ENCODE measurements around the gene EPHX1.

DNA sequence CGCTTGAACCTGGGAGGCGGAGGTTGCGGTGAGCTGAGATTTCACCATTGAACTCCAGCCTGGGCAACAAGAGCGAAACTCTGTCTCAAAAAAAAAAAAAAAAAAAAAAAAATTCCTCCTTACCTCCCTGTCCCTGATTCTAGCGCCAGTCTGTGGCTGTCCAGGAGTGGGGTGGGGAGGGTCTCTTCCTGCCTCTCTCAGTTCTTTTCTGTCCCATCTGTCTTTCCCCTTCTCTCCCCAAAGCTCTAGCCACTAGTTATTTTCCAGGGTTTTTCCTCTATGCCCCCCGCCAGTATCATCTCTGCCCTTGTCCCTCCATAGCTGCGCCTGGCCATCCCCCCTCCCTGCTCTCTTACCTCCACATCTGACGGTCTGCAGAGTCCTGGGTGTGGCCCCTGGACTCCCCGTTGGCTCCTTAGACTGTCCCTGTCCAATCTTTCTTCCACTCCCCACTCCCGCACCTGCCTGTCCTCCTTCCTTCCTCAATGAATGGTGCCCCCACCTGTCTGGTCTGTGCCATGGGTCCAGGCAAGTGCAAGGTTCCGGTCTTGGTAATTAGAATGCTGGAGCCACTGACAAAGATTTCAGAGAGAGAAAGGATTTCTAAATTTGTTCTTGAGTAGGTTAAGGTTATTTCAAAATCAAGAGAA, 73.8 kb downstream of the EPHX1 start:
- TF ChIP-seq, protein P1, sequence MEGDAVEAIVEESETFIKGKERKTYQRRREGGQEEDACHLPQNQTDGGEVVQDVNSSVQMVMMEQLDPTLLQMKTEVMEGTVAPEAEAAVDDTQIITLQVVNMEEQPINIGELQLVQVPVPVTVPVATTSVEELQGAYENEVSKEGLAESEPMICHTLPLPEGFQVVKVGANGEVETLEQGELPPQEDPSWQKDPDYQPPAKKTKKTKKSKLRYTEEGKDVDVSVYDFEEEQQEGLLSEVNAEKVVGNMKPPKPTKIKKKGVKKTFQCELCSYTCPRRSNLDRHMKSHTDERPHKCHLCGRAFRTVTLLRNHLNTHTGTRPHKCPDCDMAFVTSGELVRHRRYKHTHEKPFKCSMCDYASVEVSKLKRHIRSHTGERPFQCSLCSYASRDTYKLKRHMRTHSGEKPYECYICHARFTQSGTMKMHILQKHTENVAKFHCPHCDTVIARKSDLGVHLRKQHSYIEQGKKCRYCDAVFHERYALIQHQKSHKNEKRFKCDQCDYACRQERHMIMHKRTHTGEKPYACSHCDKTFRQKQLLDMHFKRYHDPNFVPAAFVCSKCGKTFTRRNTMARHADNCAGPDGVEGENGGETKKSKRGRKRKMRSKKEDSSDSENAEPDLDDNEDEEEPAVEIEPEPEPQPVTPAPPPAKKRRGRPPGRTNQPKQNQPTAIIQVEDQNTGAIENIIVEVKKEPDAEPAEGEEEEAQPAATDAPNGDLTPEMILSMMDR (IDR thresholded peaks at IDR 0.05; ENCODE audit: low read depth, low read length): peak; percentile 67
- no peak for TF ChIP-seq EZH2phosphoT487 (IDR thresholded peaks at IDR 0.05; ENCODE audit: low read depth)

All from OCI-LY3 (cell line).